GM19239 (cell line): ENCODE data around the gene ACACA.
"Not testable (repeated sequence)": the region's sequence is repeated elsewhere in the genome, so short reads cannot be mapped to it uniquely, and the experiment has no call there.

ENCODE experiments used
- DNase-seq: peaks from one replicate; pipeline ENCODE4 v3.0.0; 2011; ENCODE audit warnings: low spot score; ENCODE audit not compliant: insufficient read length
- FAIRE-seq: peaks from 2 replicates; lab custom pipeline; 2011; peaks lifted over from hg19 to GRCh38; lab: Jason Lieb, UNC

ACACA gene

GRCh38 chr17:37406635-37407461 lies at the start of gene ACACA, which contains the start of gene TADA2A:
TSS of gene ACACA (minus strand) at chr17:37406836. CDS start at chr17:37406299, 537 bp downstream.
TSS of gene TADA2A (plus strand) at chr17:37406886. CDS start at chr17:37411366, 4,480 bp downstream.
- DNase-seq (peak; percentile 96), FAIRE-seq (no peak)

- DNase-seq (no peak), FAIRE-seq (no peak)
These were observed 43.5 kb upstream of the ACACA start for GRCh38 chr17:37450112-37450511.

- no peak for DNase-seq
- FAIRE-seq: no peak
These were observed 41.0 kb upstream of the ACACA start for GRCh38 chr17:37447641-37448040.

GRCh38 chr17:37446027-37446426 lies 39.4 kb upstream of the ACACA start:
- no peak for DNase-seq

GRCh38 chr17:37441369-37442014 lies 34.9 kb upstream of the ACACA start:
- FAIRE-seq: not testable (repeated sequence)

More at GRCh38 chr17:37446027-37446426, 39.4 kb upstream of the ACACA start:
- no peak for FAIRE-seq

GRCh38 chr17:37440424-37440823 lies 33.8 kb upstream of the ACACA start:
- DNase-seq (no peak), FAIRE-seq (no peak)

More at GRCh38 chr17:37441369-37442014, 34.9 kb upstream of the ACACA start:
- DNase-seq: peak; percentile 22

- FAIRE-seq (no peak), DNase-seq (no peak)
These were observed 31.5 kb upstream of the ACACA start for GRCh38 chr17:37438141-37438540.

GRCh38 chr17:37432671-37433070 lies 26.0 kb upstream of the ACACA start:
- FAIRE-seq (no peak), DNase-seq (no peak)

- no peak for FAIRE-seq
- no peak for DNase-seq
These were observed 23.5 kb upstream of the ACACA start for GRCh38 chr17:37430051-37430627.

- DNase-seq (no peak), FAIRE-seq (no peak)
These were observed 22.8 kb upstream of the ACACA start for GRCh38 chr17:37429453-37429852.

- DNase-seq (no peak), FAIRE-seq (no peak)
These were observed 22.4 kb upstream of the ACACA start for GRCh38 chr17:37429039-37429438.

GRCh38 chr17:37425268-37425667 lies 18.6 kb upstream of the ACACA start:
- DNase-seq (no peak), FAIRE-seq (no peak)

- FAIRE-seq (no peak), DNase-seq (no peak)
These were observed 16.5 kb upstream of the ACACA start for GRCh38 chr17:37422971-37423625.

GRCh38 chr17:37417852-37418251 lies 11.2 kb upstream of the ACACA start:
- DNase-seq: no peak
- no peak for FAIRE-seq

GRCh38 chr17:37413875-37414519 lies 7.4 kb upstream of the ACACA start:
- FAIRE-seq (no peak), DNase-seq (no peak)

- no peak for DNase-seq
- no peak for FAIRE-seq
These were observed 3.7 kb upstream of the ACACA start for GRCh38 chr17:37410357-37410756.

- FAIRE-seq, DNase-seq: not testable (repeated sequence)
These were observed 1.5 kb upstream of the ACACA start for GRCh38 chr17:37408145-37408479.

- no peak for FAIRE-seq
- no peak for DNase-seq
These were observed 541 bp downstream of the ACACA start for GRCh38 chr17:37405955-37406634.

- not testable (repeated sequence) for DNase-seq, FAIRE-seq
These were observed 1.1 kb downstream of the ACACA start for GRCh38 chr17:37405522-37405921.
